Activated CD8-positive, alpha-beta memory T cell treated with anti-CD3 and anti-CD28 coated beads, Interleukin-2, amount 50 U/mL, for 24 hours (primary cell): ENCODE data around the gene NTSR2.

Experiments used
- DNase-seq: peaks from one replicate; pipeline ENCODE4 v3.0.0-alpha.2; 2020; ENCODE audit errors: extremely low read depth

The NTSR2 gene, protein sequence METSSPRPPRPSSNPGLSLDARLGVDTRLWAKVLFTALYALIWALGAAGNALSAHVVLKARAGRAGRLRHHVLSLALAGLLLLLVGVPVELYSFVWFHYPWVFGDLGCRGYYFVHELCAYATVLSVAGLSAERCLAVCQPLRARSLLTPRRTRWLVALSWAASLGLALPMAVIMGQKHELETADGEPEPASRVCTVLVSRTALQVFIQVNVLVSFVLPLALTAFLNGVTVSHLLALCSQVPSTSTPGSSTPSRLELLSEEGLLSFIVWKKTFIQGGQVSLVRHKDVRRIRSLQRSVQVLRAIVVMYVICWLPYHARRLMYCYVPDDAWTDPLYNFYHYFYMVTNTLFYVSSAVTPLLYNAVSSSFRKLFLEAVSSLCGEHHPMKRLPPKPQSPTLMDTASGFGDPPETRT

DNA sequence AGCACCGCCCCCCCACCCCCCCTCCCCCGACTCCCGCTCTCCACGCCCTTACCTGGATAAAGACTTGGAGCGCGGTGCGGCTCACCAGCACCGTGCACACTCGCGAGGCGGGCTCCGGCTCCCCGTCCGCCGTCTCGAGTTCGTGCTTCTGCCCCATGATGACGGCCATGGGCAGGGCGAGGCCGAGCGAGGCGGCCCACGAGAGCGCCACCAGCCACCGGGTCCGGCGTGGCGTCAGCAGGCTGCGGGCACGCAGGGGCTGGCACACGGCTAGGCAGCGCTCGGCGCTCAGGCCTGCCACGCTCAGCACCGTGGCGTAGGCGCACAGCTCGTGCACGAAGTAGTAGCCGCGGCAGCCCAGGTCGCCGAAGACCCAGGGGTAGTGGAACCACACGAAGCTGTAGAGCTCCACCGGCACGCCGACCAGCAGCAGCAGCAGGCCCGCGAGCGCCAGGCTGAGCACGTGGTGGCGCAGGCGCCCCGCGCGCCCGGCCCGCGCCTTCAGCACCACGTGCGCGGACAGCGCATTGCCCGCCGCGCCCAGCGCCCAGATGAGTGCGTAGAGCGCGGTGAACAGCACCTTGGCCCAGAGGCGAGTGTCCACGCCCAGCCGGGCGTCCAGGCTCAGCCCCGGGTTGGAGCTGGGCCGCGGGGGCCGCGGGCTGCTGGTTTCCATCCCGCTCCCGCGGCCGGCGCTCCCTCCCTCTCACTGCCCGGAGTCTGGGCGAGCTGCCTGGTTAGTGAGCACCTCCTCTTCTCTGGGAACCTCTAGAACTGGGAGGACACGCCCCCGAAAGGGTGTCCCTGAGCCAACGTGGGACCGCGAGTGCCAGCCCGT is at the start of gene NTSR2:
TSS of gene NTSR2 (minus strand) at position 742 of the 838 bp plus-strand sequence. CDS start at position 676, 66 bp downstream.
- no peak for DNase-seq

DNA sequence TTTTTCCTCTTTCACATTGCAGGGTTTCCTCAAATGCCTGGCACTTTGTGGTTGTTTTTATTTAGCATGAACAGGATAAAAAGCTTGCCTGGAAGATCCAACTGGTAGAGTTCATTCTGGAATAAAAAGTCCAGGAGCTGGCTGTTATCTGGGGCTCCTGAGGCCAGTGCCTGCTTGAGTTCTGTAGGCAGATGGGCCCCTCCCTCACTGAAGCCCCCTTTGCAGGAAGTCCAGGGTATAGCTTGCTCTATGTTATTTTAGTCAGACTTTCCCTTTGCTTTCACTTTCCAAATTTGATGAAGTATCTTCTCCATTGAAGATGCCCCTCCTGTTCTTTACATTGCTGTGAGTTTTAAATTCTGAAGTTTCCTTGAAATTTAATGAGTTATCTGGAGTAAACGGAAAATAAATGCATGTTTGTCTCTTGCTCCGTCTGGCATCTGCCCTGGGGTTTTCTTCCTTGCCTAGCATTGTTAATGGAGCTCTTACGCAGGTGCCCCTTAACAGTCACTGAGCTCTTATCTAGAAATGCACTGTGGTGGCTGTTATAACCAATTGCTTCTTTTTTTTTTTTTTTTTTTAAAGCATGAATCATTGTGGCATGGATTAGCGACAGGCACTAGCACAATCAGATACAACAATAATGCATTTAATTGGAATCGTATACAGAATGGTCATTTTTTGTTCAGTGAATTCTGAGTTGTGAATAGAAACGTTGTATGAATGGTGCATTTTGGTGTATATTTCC is 49.4 kb upstream of the NTSR2 start:
- DNase-seq, result no peak

DNA sequence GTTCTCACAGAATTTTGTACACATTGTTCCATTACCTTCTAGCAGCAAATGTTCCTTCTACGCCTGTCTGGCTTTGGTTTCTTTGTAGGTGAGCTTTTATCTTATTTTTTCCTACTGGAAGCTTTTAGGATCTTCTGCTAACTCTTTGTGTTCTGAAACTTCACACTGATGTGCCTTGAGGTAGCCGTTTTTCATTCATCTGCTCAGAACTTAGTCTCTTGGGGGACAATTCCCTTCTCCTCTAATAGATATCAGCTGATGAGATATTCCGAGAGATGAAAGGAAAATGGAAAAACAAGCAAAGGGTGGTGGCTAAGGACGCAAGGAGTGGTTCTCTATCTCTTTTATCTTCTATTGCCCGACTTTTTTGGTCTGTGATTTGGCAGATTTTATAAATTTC is 48.6 kb upstream of the NTSR2 start:
- no peak for DNase-seq

DNA sequence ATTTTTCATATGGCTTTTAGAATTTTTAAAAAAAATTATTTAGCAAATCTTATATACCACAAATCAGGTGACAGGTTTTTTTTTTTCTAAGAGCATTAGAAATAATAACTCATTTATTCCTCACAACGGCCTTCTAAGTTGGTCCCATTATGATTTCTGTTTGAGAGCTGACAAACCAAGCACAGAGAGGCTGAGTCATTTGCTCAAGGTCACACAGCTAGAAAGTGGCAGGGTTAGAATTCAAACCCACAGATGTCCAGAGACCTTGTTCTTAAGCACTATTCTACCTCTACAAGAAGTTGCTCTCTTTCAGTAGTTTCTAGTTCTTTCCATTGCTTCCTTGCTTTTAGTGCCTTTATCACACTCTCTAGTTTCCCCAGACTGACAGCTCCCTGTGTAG is 47.6 kb upstream of the NTSR2 start:
- no peak for DNase-seq

DNA sequence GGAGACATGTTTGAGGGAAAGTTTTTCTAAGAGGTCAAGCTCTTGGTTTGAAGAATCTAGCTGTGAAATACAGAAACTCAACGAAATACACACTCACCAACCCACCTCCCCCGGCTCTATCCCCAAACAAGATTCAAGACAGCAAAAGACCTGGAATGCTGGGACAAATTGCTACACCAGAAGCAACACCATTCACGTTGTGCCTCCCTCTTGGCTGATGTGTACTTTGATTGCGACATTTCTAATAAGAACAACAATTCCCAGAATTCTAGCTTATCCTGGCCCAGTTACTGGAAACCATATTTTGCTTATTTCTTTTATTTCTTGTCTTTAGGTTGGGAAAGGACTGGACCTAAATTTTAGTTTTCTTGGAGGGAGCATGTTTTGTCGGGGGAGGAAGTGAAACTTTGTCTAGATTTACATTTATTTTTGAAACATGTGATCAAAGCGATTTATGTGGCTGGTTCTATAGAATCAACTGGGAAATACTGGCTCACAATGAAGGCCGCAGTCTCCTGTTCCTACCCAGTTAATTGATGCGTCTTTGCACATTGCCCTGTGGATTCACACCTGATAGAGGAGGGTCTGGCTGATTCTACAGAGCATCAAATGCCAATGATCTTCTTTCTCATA is 46.8 kb upstream of the NTSR2 start:
- no peak for DNase-seq

DNA sequence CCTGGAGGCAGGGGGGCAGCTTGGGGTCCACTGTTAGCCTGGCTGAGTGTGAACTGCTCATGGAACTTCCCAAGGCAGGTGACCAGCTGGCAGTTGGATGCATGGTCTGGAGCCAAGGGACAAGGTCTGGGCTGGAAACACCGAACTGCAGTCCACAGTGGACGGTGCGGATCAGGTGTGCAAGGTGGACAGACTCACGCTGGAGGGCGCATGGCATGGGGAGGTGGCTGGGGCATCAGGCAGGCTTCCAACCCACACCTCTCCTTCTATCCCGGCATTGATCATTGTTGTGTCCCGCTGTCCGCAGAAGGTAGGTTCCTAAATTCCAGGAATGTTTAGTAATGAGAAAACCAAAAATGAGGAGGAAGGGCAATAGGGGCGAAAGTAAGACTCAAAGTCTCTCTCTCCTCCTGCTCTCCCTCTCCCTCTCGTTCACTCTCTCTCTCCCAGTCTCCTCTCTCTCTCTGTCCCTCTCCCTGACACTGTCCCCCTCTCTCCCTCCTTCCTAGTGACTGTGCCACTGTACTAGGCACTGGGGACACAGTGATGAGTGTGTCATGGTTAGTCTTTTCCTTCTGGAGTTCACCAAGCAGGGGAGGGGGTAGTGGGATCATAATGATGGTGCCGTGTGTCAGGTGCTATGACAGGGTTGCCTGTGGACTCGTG is 46.1 kb upstream of the NTSR2 start:
- DNase-seq, result no peak

DNA sequence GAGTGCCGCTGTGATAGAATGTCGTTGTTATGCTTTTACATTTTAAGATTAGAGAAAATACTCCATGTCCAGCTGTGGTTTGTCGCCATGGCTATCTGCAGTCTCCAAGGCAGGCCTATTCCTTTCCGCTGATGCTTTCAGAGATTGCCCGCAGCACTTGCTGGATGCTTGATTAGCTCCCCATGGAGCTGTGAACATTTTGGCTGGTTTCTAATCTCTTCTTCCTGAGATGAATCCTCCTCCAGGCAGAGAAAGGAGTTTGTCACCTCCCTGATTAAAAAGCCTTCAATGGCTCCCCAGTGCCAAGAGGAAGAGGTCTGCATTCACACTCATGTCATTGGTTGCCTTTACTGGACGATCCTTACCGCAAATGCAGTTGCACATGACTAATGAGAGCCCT is 43.8 kb upstream of the NTSR2 start:
- no peak for DNase-seq

DNA sequence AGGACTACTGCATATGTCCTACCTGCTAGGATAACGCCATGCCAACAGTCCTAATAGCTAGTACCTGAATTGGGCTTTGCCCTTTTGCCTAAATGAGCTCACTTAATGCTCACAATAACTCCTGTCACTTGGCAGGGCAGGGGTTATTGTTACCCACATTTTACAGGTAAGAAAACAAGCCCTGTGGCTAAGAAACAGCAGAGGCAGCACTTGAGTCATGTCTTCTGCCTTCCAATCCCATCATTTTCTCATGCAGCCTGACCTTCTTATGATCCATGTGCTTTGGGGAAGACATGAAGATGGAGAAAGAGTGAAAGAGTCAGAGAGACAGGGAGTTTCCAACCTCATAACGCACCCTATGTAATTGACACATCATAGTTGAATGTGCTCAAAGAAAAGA is 42.9 kb upstream of the NTSR2 start:
- no peak for DNase-seq

DNA sequence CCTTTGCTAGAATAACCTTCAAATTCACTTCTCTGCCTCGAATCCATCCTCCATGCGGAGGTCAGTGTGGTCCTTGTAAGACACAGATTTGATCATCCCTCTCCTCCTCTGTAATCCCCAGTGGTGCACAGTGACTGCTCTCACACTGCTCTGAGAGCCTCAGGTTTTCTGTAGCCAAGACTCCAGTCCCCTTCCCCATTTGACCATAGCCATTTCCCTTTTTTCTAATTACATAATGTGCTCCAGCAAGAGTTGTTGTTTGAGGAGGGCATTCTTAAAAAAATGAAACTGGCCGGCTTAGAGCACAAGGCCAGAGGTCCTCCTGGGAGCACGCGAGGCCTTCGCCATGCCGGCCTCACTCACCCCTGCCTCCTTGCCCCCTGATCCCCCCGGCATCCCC is 41.8 kb upstream of the NTSR2 start:
- no peak for DNase-seq

DNA sequence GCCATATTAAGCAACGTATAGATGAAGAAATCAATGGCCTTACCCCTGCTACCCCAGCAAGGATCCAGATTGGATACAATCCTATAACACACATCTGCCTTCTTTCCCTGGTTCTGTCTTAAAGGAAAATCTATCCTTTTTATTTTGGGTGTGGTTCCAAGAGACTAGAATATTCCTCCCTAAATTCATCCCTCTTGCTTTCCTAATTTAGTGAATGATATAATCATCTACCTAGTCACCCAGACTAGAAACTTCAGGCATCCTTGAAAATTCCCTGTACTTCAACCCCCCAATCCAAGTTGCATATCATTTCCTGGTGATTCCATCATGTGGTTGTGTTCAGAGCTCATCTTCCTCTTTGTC is 41.3 kb upstream of the NTSR2 start:
- DNase-seq, result no peak

DNA sequence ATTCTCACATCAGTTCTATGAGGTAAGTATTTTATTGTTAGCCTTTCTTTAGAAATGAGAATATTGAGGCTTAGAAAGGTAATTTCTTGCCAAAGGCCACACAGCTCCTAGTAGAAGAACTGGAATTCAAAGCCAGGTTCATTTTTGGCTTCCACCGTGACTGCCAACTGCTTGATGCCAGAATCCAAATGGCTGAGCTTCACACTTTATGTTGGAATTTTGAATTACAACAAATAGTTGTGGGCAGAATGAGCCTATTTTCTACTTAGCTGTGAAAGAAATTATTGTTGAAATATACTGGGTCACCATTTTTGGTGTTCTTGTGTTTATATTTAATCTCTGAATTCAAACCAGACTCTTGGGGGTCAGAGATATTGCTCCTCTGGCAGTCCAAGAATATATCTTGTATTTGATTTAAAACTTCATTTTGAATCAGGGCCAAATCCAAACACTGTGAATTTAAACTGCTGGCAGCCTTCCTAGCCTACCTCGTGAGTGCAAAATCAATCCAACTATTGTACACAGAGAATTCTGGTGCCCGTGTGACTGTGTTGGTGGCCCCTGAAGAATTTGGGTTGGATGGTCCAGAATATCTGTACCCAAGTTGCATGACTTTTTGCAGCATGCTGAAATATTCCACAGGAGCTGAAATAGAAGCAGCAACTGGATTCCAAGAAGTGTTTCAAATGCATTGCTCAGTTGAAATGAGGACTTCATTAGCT is 40.8 kb upstream of the NTSR2 start:
- no peak for DNase-seq

DNA sequence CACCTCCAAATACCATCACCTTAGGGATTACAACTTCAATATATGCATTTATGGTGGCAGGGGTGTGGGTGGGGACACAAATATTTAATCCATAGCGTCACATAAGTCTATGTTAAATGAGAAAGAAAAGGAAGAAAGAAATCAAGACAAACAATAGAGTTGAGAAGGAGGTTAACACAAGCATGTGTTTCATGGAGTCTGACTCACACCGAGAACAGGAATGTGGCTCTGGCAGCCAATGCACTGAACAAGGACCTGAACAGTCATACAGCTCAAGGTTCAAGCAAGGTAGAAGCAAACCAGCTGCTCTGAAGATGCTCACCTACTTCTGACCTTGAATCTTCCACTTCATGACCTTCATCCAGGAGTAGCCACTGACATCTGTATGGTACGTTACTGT is 40.2 kb upstream of the NTSR2 start:
- no peak for DNase-seq

DNA sequence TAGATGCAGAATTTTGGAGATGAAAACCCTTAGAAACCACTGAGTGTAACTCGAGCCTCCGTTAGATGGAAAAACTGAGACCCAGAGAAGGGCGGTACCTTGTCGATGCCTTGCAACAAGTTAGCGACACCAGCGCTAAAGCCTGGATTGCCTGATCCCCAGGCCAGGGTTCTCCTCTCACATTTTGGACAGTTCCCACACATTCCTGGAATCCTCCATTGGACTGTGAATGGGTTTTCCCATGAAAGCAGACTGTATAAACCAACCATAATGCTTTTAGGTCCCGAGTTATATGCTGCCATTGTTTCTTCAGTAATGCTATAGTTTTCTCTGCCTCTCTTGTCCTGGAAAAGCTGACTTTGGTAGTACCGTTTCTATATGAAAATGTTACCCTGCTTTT is 39.3 kb upstream of the NTSR2 start:
- DNase-seq, result no peak

DNA sequence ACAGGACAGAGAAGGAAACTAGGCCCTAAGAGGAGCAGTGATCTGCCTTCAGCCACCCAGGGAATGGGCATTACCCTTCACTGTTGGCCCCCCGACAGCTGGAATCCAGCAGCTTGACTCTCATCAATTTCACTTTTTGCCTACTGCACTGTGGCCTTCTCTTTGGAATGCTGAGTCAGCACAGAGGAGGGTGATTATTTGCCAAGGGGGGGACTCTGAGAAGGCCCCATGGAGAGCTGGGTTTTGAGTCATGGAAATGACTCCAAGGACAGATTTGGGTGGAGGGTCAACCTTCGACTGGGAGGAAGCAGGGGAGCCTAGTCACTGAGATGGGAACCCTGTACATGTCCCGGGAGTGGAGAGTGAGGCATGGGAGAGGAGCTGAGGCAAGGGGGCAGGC is 38.1 kb upstream of the NTSR2 start:
- DNase-seq, result no peak

DNA sequence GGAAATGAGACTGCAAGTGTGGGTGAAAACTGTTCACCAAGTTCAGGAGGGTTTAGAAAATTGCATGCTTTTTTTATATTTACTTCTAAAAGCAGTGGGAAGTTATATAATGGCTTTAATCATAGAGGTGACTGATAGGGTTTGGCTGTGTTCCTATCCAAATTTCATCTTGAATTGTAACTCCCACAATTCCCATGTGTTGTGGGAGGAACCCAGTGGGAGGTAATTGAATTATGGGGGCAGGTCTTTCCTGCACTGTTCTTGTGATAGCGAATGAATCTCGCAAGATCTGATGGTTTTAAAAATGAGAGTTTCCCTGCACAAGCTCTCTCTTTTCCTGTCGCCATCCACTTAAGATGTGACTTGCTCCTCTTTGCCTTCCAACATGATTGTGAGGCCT is 35.7 kb upstream of the NTSR2 start:
- no peak for DNase-seq

DNA sequence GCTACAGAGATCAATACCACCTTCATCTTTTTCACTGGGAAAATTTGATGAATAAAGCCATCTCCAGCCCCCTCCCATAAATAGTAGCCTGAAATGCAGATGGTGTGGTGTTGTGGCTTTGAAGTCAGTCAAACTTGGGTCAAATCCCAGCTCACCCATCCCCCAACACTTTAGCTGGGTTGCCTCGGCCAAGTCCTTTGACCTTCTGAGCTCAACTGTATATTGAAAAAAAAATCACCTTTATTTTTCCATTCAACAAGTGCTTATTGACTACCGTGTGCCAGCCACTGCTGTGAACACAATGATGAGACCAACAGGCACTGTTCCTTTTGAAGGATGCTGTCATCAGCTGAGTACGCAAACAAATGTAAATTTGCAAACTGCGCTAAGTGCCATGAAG is 35.1 kb upstream of the NTSR2 start:
- DNase-seq, result no peak

DNA sequence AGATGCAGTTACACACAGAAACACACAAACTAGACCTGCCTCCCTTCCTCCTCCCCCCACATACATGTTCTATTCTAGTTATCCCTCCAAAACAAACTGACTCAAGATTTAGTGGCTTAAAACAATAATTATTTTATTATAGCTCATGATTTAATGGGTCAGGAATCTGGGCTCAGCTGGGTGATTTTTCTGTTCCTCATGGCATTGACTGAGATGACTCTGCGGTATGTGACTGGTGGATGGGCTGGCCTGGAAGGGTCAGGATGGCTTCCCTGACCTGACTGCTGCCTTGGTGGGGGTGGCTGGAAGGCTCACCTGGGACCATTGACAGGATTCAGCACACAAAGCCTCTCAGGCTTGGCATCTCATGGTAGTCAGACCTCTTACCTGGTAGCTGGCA is 33.7 kb upstream of the NTSR2 start:
- DNase-seq, result no peak

DNA sequence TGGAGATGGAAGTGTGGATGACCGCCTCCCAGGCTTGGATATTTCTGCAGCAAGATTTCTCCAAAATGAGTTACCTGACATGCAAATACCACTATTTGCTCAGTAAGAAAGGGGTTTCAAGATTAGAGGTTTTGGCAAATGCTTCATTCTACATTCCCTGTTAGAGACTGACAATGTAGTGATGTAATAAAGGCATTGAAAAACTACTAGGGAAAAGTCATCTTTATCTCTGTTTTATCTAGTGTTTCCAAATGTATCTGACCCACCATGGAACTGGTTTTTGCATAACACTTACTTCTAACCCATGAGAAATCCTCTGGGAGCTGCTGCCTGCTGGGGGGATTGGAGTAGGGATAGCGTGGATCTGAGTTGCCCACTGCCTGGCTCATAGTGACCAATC is 33.0 kb upstream of the NTSR2 start:
- no peak for DNase-seq

DNA sequence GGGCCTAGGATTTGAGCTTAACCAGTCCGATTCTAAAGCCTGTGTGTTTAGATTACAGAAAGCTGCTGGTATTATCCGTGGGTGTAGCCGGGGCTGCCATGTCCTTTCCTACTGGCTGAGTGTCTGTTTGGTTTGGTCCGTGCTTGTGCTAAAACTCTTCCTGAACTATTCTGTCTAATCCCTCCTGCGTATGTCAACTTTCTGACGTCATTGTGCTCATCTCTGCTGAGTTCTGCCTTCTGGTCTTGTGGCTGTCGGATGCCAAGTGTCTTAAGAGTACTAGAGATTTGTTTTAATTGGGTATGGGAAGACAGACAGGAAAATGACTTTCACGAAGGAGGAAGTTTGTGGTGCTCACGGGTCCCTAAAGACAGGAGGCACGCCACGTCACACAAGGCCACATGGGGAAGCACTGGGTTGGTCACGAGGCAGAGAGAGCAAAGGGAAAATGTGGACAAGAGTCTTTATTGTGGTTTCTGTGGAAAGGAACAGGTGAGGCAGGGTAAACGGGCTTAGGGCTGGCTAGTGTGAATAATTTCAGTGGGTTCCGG is 31.8 kb upstream of the NTSR2 start:
- DNase-seq, result no peak

DNA sequence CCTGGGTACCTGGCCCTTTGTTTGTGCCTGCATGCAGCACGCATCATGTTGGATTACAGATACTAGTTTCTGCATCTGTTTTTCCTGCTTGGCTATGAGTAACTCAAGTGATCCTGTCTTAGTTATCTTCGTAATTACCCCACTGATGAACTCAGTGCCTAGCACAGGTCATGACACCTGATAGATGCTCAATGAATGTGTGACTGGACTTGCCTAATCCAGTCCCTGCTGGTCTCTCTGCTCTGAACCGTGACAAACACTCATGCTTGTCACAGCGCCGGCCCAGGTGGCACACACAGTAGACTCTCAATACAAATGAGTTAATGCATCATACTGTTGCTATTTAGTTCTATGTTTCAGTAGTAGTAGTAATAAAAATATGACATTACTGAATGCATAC is 31.2 kb upstream of the NTSR2 start:
- no peak for DNase-seq
